8988T (cell line): ENCODE results near the gene SMYD3.
A peak's percentile ranks its signal among the peaks of the same experiment; 100 is the strongest.
"Not testable (repeated sequence)": the region's sequence is repeated elsewhere in the genome, so short reads cannot be mapped to it uniquely, and the experiment has no call there.

Experiments
- DNase-seq: peaks from one replicate; pipeline ENCODE4 v3.0.0; 2011

The SMYD3 gene

GRCh38 chr1:246051909-246052518 lies 455.1 kb downstream of the SMYD3 start:
- no peak for DNase-seq

GRCh38 chr1:246048693-246049092 lies 458.4 kb downstream of the SMYD3 start:
- DNase-seq = no peak

- no peak for DNase-seq
Observed at GRCh38 chr1:246043556-246043955, 463.5 kb downstream of the SMYD3 start.

- DNase-seq = no peak
Observed at GRCh38 chr1:246041360-246041759, 465.7 kb downstream of the SMYD3 start.

GRCh38 chr1:246040200-246040890 lies 466.7 kb downstream of the SMYD3 start:
- DNase-seq = no peak

- no peak for DNase-seq
Observed at GRCh38 chr1:246039584-246039983, 467.5 kb downstream of the SMYD3 start.

- DNase-seq = no peak
Observed at GRCh38 chr1:246037832-246038231, 469.2 kb downstream of the SMYD3 start.

GRCh38 chr1:246036175-246036574 lies 470.9 kb downstream of the SMYD3 start:
- DNase-seq = no peak

- no peak for DNase-seq
Observed at GRCh38 chr1:246035060-246035541, 472.0 kb downstream of the SMYD3 start.

- no peak for DNase-seq
Observed at GRCh38 chr1:246034630-246035029, 472.4 kb downstream of the SMYD3 start.

GRCh38 chr1:246032984-246033383 lies 474.1 kb downstream of the SMYD3 start:
- DNase-seq = no peak

- no peak for DNase-seq
Observed at GRCh38 chr1:246032031-246032551, 475.0 kb downstream of the SMYD3 start.

GRCh38 chr1:246029616-246030015 lies 477.5 kb downstream of the SMYD3 start:
- no peak for DNase-seq

GRCh38 chr1:246024118-246024517 lies 483.0 kb downstream of the SMYD3 start:
- DNase-seq = not testable (repeated sequence)

GRCh38 chr1:246020211-246020954 lies 486.7 kb downstream of the SMYD3 start:
- no peak for DNase-seq

GRCh38 chr1:246018146-246018545 lies 488.9 kb downstream of the SMYD3 start:
- DNase-seq = no peak

- no peak for DNase-seq
Observed at GRCh38 chr1:246012341-246012740, 494.7 kb downstream of the SMYD3 start.

- no peak for DNase-seq
Observed at GRCh38 chr1:246010386-246010785, 496.7 kb downstream of the SMYD3 start.

GRCh38 chr1:246008363-246008831 lies 498.7 kb downstream of the SMYD3 start:
- DNase-seq = no peak

GRCh38 chr1:246005067-246005466 lies 502.0 kb downstream of the SMYD3 start:
- DNase-seq = no peak

- no peak for DNase-seq
Observed at GRCh38 chr1:246004301-246004700, 502.8 kb downstream of the SMYD3 start.

GRCh38 chr1:246003442-246003730 lies 503.7 kb downstream of the SMYD3 start:
- no peak for DNase-seq

GRCh38 chr1:246002725-246003441 lies 504.2 kb downstream of the SMYD3 start:
- peak; percentile 49 for DNase-seq
